ENCODE data around the gene EPS8.

- TF ChIP-seq CTCF (IDR thresholded peaks at IDR 0.05), result no peak
- TF ChIP-seq POLR2AphosphoS5 (IDR thresholded peaks at IDR 0.05), result no peak
- no peak for TF ChIP-seq EP300 (IDR thresholded peaks at IDR 0.05)
Measured at GRCh38 chr12:15714256-15714655, 74.9 kb downstream of the EPS8 start.

Data from sigmoid colon (tissue), 4 donors.